HT1080 (cell line): ENCODE results near the gene PEX10. TPM values are rescaled to one million over a fixed set of nuclear protein-coding genes. Genes with fewer than 3 reads are reported as not detected.

Experiments
- DNase-seq: peaks from one replicate; pipeline ENCODE4 v3.0.0-alpha.2; 2015; ENCODE audit warnings: low read depth
- total RNA-seq: library from RNA; depleted of rRNA; stranded (reverse); fragments of >200 nt; shearing (Covaris generic); gene quantifications from 2 replicates; pipeline ENCODE4 v1.2.3, GENCODE V29; 2014

Gene PEX10
- total RNA-seq, 1 experiment from 2014 or later: 25.6 TPM

GRCh38 chr1:2389644-2390043 is 22.7 kb downstream of the PEX10 start:
- DNase-seq: no peak

- no peak for DNase-seq
Measured at GRCh38 chr1:2388004-2388913, 24.1 kb downstream of the PEX10 start.

GRCh38 chr1:2386636-2387611 is 25.4 kb downstream of the PEX10 start:
- DNase-seq: no peak

- no peak for DNase-seq
Measured at GRCh38 chr1:2385606-2386280, 26.6 kb downstream of the PEX10 start.

- no peak for DNase-seq
Measured at GRCh38 chr1:2384941-2385481, 27.4 kb downstream of the PEX10 start.

GRCh38 chr1:2384130-2384860 is 28.1 kb downstream of the PEX10 start:
- DNase-seq: no peak

GRCh38 chr1:2383576-2383975 is 28.8 kb downstream of the PEX10 start:
- no peak for DNase-seq

- DNase-seq: peak; percentile 19
Measured at GRCh38 chr1:2382621-2383361, 29.6 kb downstream of the PEX10 start.

- peak; percentile 70 for DNase-seq
Measured at GRCh38 chr1:2381741-2382620, 30.4 kb downstream of the PEX10 start.

GRCh38 chr1:2380816-2381591 is 31.4 kb downstream of the PEX10 start:
- no peak for DNase-seq

GRCh38 chr1:2379733-2380404 is 32.5 kb downstream of the PEX10 start:
- DNase-seq: no peak

GRCh38 chr1:2378956-2379732 is 33.2 kb downstream of the PEX10 start:
- no peak for DNase-seq

- no peak for DNase-seq
Measured at GRCh38 chr1:2378441-2378851, 33.9 kb downstream of the PEX10 start.

- no peak for DNase-seq
Measured at GRCh38 chr1:2377751-2378440, 34.5 kb downstream of the PEX10 start.

GRCh38 chr1:2376931-2377672 is 35.3 kb downstream of the PEX10 start:
- no peak for DNase-seq
